GM23338 (cell line): ENCODE results near the gene PAPPA2. TPM values are rescaled to one million over a fixed set of nuclear protein-coding genes. Genes with fewer than 3 reads are reported as not detected.

ENCODE experiments used
- ATAC-seq: fragments of 200-7000 bp; cut with Tn5 transposase; 3 replicates; pipeline ENCODE4 v1.9.1; 2020
- DNase-seq: peaks from one replicate; pipeline ENCODE4 v3.0.0-alpha.2; 2015; ENCODE audit warnings: low spot score
- H2AFZ ChIP-seq: fragments of 200-600 bp; sonication (generic); 2 replicates; pipeline ENCODE4 v1.8.0; 2016; ENCODE audit warnings: antibody characterized with exemption, mild to moderate bottlenecking, moderate library complexity
- H3F3A ChIP-seq: fragments of 200-600 bp; sonication (generic); replicated peaks from 2 replicates; pipeline ENCODE4 v1.8.0; 2017; ENCODE audit warnings: antibody characterized with exemption, mixed run types, low read depth
- H3K27ac ChIP-seq: fragments of 200-600 bp; sonication (generic); 2 replicates; pipeline ENCODE4 v1.6.1; 2016; ENCODE audit warnings: low read depth
- H3K27me3 ChIP-seq: fragments of 200-600 bp; sonication (generic); 2 replicates; pipeline ENCODE4 v1.8.0; 2016; ENCODE audit warnings: mild to moderate bottlenecking, mixed run types, moderate library complexity; ENCODE audit not compliant: insufficient read depth
- H3K36me3 ChIP-seq: fragments of 200-600 bp; sonication (generic); 2 replicates; pipeline ENCODE4 v1.8.0; 2016; ENCODE audit warnings: mild to moderate bottlenecking; ENCODE audit not compliant: insufficient read depth
- H3K4me1 ChIP-seq: fragments of 200-600 bp; sonication (generic); 2 replicates; pipeline ENCODE4 v1.8.0; 2016; ENCODE audit warnings: mild to moderate bottlenecking, moderate library complexity; ENCODE audit not compliant: insufficient read depth
- H3K4me2 ChIP-seq: fragments of 200-600 bp; sonication (generic); 2 replicates; pipeline ENCODE4 v1.7.1; 2017; ENCODE audit warnings: mixed run types
- H3K4me3 ChIP-seq: fragments of 200-600 bp; sonication (generic); 2 replicates; pipeline ENCODE4 v1.6.1; 2016; ENCODE audit warnings: mixed run types
- H3K79me2 ChIP-seq: fragments of 200-600 bp; sonication (generic); replicated peaks from 2 replicates; pipeline ENCODE4 v1.8.0; 2017; ENCODE audit warnings: mild to moderate bottlenecking; ENCODE audit not compliant: insufficient read depth
- H3K9me2 ChIP-seq: fragments of 200-600 bp; sonication (generic); 2 replicates; pipeline ENCODE4 v1.8.0; 2017; ENCODE audit not compliant: insufficient read depth
- H4K20me1 ChIP-seq: fragments of 200-600 bp; sonication (generic); replicated peaks from 2 replicates; pipeline ENCODE4 v1.8.0; 2017; ENCODE audit warnings: mild to moderate bottlenecking; ENCODE audit not compliant: insufficient read depth
- H3K27ac Mint-ChIP-seq: 2 replicates; pipeline ENCODE4 v1.8.0; 2020; ENCODE audit warnings: inconsistent platforms, mild to moderate bottlenecking, moderate library complexity, mixed read lengths
- H3K27me3 Mint-ChIP-seq: 3 replicates; pipeline ENCODE4 v1.8.0; 2022; ENCODE audit warnings: low read depth, mild to moderate bottlenecking, moderate library complexity, mixed read lengths, inconsistent platforms; ENCODE audit not compliant: insufficient read depth, poor library complexity
- H3K36me3 Mint-ChIP-seq: 3 replicates; pipeline ENCODE4 v1.8.0; 2021; ENCODE audit warnings: low read depth, mild to moderate bottlenecking, inconsistent platforms, moderate library complexity, mixed read lengths
- H3K4me1 Mint-ChIP-seq: 3 replicates; pipeline ENCODE4 v1.8.0; 2020; ENCODE audit warnings: mild to moderate bottlenecking, inconsistent platforms, mixed read lengths
- H3K4me3 Mint-ChIP-seq: 3 replicates; pipeline ENCODE4 v1.8.0; 2021; ENCODE audit warnings: moderate library complexity, mild to moderate bottlenecking, inconsistent platforms, mixed read lengths
- H3K9me3 Mint-ChIP-seq: 3 replicates; pipeline ENCODE4 v1.8.0; 2020; ENCODE audit warnings: moderate library complexity, mild to moderate bottlenecking, inconsistent platforms, mixed read lengths
- ETS1 ChIP-seq: IDR thresholded peaks from 2 replicates; pipeline ENCODE4 v1.6.1; 2016; ENCODE audit warnings: antibody characterized with exemption
- EZH2 ChIP-seq: fragments of 200-600 bp; sonication (generic); IDR thresholded peaks from one replicate; pipeline ENCODE4 v1.8.0; 2017; ENCODE audit warnings: antibody characterized with exemption, mild to moderate bottlenecking, low read depth; ENCODE audit not compliant: unreplicated experiment
- EZH2phosphoT487 ChIP-seq: fragments of 200-600 bp; sonication (generic); IDR thresholded peaks from one replicate; pipeline ENCODE4 v1.8.1; 2018; ENCODE audit warnings: antibody characterized with exemption; ENCODE audit not compliant: unreplicated experiment
- NANOG ChIP-seq: IDR thresholded peaks from 2 replicates; pipeline ENCODE4 v1.6.1; 2016; ENCODE audit warnings: antibody characterized with exemption, borderline replicate concordance
- POLR2AphosphoS5 ChIP-seq: IDR thresholded peaks from 2 replicates; pipeline ENCODE4 v1.6.1; 2016; ENCODE audit warnings: antibody characterized with exemption, low read depth
- STAT1 ChIP-seq: IDR thresholded peaks from one replicate; pipeline ENCODE4 v1.6.1; 2016; ENCODE audit warnings: antibody characterized with exemption; ENCODE audit not compliant: unreplicated experiment
- ZNF331 ChIP-seq: fragments of 250-450 bp; sonication (Bioruptor Pico); IDR thresholded peaks from 2 replicates; pipeline ENCODE4 v1.5.0; 2020; ENCODE audit warnings: low read depth, mild to moderate bottlenecking, moderate library complexity
- ZNF462 ChIP-seq: fragments of 250-450 bp; sonication (Bioruptor Pico); IDR thresholded peaks from 2 replicates; pipeline ENCODE4 v1.5.0; 2020; ENCODE audit warnings: mild to moderate bottlenecking, moderate library complexity
- polyA plus RNA-seq: library from polyadenylated mRNA; unstranded; fragments of >200 nt; fragmentation: Nextera tagmentation; extraction: Ambion mirVana; gene quantifications from 2 replicates; pipeline ENCODE4 v1.2.1, GENCODE V29; 2016
- total RNA-seq: library from RNA; depleted of rRNA; stranded (reverse); fragments of >200 nt; shearing (Covaris generic); gene quantifications from 2 replicates; pipeline ENCODE4 v1.2.3, GENCODE V29; 2014

The PAPPA2 gene
- total and polyA plus RNA-seq, 2 experiments from 2014 or later: 1.4 to 1.7 TPM

- TF ChIP-seq ZNF462 (CRISPR knock-in tag) (no peak), EZH2 (no peak), EZH2phosphoT487 (no peak), ZNF331 (CRISPR knock-in tag) (no peak), POLR2AphosphoS5 (no peak), STAT1 (no peak), NANOG (no peak), ETS1 (no peak)
Measured at GRCh38 chr1:176837708-176838107, 374.7 kb downstream of the PAPPA2 start (continued).

- H3K9me2 ChIP-seq: no peaks in the 10 kb centered on the region; the same call in 1 of the 2 replicates
- H3K27me3 ChIP-seq: no peaks in the 10 kb centered on the region
- no peaks in the 10 kb centered on the region for H3K36me3 ChIP-seq
- no peaks in the 10 kb centered on the region for H4K20me1 ChIP-seq
- Mint-ChIP-seq H3K27me3 (peaks cover 2% of the 10 kb centered on the region), H3K36me3 (no peaks in the 10 kb centered on the region), H3K4me1 (peaks cover 4% of the 10 kb centered on the region; the same call in 1 of the 3 replicates), H3K9me3 (no peaks in the 10 kb centered on the region), H3K4me3 (no peak overlapping the region), H3K27ac (no peak overlapping the region)
- no peak overlapping the region for H3K4me3 ChIP-seq
- H3K79me2 ChIP-seq: no peaks in the 10 kb centered on the region
- no peak overlapping the region for H3K27ac ChIP-seq
- ATAC-seq: no peak
- no peak overlapping the region for H3K4me2 ChIP-seq
- H3F3A ChIP-seq: no peaks in the 10 kb centered on the region
- DNase-seq: no peak
- H3K4me1 ChIP-seq: no peaks in the 10 kb centered on the region
- no peak overlapping the region for H2AFZ ChIP-seq
- TF ChIP-seq ZNF462 (CRISPR knock-in tag) (no peak), EZH2 (no peak), STAT1 (no peak)
Measured at GRCh38 chr1:176838276-176838995, 375.5 kb downstream of the PAPPA2 start.
